SU-DHL-6 (cell line): ENCODE data around the gene ZDHHC20.

Experiments
- H2AFZ ChIP-seq: fragments of 200-600 bp; sonication (generic); 2 replicates; pipeline ENCODE4 v1.6.1; 2014; ENCODE audit warnings: low read depth, mild to moderate bottlenecking, moderate library complexity, mixed read lengths, antibody characterized with exemption, low read length; ENCODE audit not compliant: severe bottlenecking
- H3F3A ChIP-seq: fragments of 200-600 bp; shearing (Covaris generic); 2 replicates; pipeline ENCODE4 v1.6.0; 2016; ENCODE audit warnings: antibody characterized with exemption, mild to moderate bottlenecking; ENCODE audit not compliant: insufficient read depth
- H3K27ac ChIP-seq: fragments of 200-600 bp; sonication (generic); 2 replicates; pipeline ENCODE4 v1.5.1; 2016; ENCODE audit warnings: low read depth, mild to moderate bottlenecking, low read length, moderate library complexity, mixed read lengths
- H3K27me3 ChIP-seq: fragments of 200-600 bp; sonication (generic), shearing (Covaris generic); 2 replicates; pipeline ENCODE4 v1.6.0; 2014; ENCODE audit warnings: mild to moderate bottlenecking, low read length
- H3K36me3 ChIP-seq: fragments of 200-600 bp; sonication (generic); 2 replicates; pipeline ENCODE4 v1.6.1; 2014; ENCODE audit warnings: mild to moderate bottlenecking, low read length, mixed read lengths
- H3K4me2 ChIP-seq: fragments of 300-600, 200-600 bp; shearing (Covaris generic), sonication (generic); 2 replicates; pipeline ENCODE4 v1.6.0; 2014; ENCODE audit warnings: low read length, low read depth, mild to moderate bottlenecking; ENCODE audit not compliant: poor library complexity, severe bottlenecking
- H3K4me3 ChIP-seq: fragments of 200-600 bp; sonication (generic); 2 replicates; pipeline ENCODE4 v1.5.1; 2014; ENCODE audit warnings: antibody characterized with exemption, low read length, mild to moderate bottlenecking, mixed read lengths; ENCODE audit not compliant: insufficient read depth, poor library complexity, severe bottlenecking
- H3K79me2 ChIP-seq: fragments of 200-600 bp; sonication (generic); 2 replicates; pipeline ENCODE4 v1.6.1; 2014; ENCODE audit warnings: mild to moderate bottlenecking, low read length, moderate library complexity; ENCODE audit not compliant: insufficient read depth
- H3K9ac ChIP-seq: fragments of 200-600 bp; sonication (generic); 2 replicates; pipeline ENCODE4 v1.7.0; 2014; ENCODE audit warnings: mild to moderate bottlenecking, low read length
- H3K9me2 ChIP-seq: fragments of 200-600 bp; sonication (generic); replicated peaks from 2 replicates; pipeline ENCODE4 v1.6.1; 2014; ENCODE audit warnings: low read length; ENCODE audit not compliant: insufficient read depth
- H3K9me3 ChIP-seq: fragments of 200-600 bp; sonication (generic); 2 replicates; pipeline ENCODE4 v1.6.1; 2014; ENCODE audit warnings: low read length, mixed read lengths; ENCODE audit not compliant: insufficient read depth
- H4K20me1 ChIP-seq: fragments of 200-600 bp; sonication (generic); 2 replicates; pipeline ENCODE4 v1.6.1; 2014; ENCODE audit warnings: low read depth, mild to moderate bottlenecking, antibody characterized with exemption, low read length, moderate library complexity, mixed read lengths
- EZH2phosphoT487 ChIP-seq: fragments of 200-600 bp; sonication (generic), shearing (Covaris generic); conservative IDR thresholded peaks from 2 replicates; pipeline ENCODE4 v1.6.1; 2018; ENCODE audit warnings: mild to moderate bottlenecking, antibody characterized with exemption, low read length, moderate library complexity, mixed read lengths
- TF ChIP-seq, protein P1 (sequence below): fragments of 200-600 bp; sonication (generic); IDR thresholded peaks from one replicate; pipeline ENCODE4 v1.5.1; 2017; ENCODE audit warnings: antibody characterized with exemption, mild to moderate bottlenecking, low read length, moderate library complexity; ENCODE audit not compliant: insufficient read depth, poor library complexity, severe bottlenecking

The ZDHHC20 gene, protein sequence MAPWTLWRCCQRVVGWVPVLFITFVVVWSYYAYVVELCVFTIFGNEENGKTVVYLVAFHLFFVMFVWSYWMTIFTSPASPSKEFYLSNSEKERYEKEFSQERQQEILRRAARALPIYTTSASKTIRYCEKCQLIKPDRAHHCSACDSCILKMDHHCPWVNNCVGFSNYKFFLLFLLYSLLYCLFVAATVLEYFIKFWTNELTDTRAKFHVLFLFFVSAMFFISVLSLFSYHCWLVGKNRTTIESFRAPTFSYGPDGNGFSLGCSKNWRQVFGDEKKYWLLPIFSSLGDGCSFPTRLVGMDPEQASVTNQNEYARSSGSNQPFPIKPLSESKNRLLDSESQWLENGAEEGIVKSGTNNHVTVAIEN

DNA sequence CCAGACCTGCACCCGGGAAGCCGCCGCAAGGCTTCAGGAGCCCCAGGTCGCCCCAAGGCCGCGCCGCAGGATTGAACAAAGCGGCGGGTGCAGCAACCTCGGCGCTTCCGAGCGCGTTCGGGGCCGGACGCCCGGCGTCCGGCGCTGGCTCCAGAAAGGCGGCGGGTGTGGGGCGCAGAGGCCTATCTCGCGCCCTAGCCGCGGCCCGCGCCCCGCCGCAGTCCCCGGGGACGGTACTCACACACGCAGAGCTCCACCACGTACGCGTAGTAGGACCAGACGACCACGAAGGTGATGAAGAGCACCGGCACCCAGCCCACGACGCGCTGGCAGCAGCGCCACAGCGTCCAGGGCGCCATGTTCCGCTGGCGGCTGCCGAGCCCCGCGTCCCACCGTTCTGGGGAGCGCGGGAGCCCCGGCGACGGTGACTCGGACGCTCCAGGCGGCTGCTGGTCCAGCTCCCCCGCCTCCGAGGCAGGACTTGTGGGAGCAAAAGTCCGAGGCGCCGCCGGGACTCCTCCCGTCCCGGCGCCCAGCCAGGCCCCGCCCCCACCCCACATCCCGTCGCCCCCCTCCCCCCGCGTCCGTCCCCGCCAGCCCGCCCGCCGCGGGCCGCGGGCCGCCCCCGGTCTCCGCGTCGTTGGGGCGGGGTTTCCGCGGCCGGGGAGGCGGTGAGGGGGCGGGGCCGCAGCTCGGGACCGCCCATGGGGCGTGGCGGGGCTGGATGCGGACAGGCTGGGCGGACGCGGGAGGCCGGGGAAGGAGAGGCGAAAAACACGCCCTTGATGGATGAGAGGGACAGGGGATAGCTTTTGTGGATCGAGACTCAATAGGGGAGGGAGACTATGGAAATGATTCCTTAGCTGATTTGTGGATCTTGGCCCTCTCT lies at the start of gene ZDHHC20:
ZDHHC20 (minus strand) TSS at position 491 of the 889 bp plus-strand sequence; CDS start at position 359, 132 bp downstream.
- H3F3A ChIP-seq, result 0 out of 2 replicates have a peak, but pooled peaks cover 4% of the 10 kb centered on the region
- TF ChIP-seq, protein P1, sequence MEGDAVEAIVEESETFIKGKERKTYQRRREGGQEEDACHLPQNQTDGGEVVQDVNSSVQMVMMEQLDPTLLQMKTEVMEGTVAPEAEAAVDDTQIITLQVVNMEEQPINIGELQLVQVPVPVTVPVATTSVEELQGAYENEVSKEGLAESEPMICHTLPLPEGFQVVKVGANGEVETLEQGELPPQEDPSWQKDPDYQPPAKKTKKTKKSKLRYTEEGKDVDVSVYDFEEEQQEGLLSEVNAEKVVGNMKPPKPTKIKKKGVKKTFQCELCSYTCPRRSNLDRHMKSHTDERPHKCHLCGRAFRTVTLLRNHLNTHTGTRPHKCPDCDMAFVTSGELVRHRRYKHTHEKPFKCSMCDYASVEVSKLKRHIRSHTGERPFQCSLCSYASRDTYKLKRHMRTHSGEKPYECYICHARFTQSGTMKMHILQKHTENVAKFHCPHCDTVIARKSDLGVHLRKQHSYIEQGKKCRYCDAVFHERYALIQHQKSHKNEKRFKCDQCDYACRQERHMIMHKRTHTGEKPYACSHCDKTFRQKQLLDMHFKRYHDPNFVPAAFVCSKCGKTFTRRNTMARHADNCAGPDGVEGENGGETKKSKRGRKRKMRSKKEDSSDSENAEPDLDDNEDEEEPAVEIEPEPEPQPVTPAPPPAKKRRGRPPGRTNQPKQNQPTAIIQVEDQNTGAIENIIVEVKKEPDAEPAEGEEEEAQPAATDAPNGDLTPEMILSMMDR, result no peak
- TF ChIP-seq EZH2phosphoT487, result no peak
- peak within 1 kb of the TSS; percentile 96 for H3K4me2 ChIP-seq
- H3K9me3 ChIP-seq, result no peaks in the 10 kb centered on the region
- no peaks in the 10 kb centered on the region for H3K9me2 ChIP-seq
- peak within 1 kb of the TSS; percentile 75 for H3K27ac ChIP-seq
- peak within 1 kb of the TSS; percentile 88 for H3K9ac ChIP-seq
- H3K4me3 ChIP-seq, result peak within 1 kb of the TSS; percentile 98
- no peaks in the 10 kb centered on the region; the same call in 1 of the 2 replicates for H3K36me3 ChIP-seq
- peaks cover 19% of the 10 kb centered on the region for H4K20me1 ChIP-seq
- H3K27me3 ChIP-seq, result no peaks in the 10 kb centered on the region
- peaks cover 50% of the 10 kb centered on the region for H3K79me2 ChIP-seq
- H2AFZ ChIP-seq, result peak within 1 kb of the TSS; percentile 88

DNA sequence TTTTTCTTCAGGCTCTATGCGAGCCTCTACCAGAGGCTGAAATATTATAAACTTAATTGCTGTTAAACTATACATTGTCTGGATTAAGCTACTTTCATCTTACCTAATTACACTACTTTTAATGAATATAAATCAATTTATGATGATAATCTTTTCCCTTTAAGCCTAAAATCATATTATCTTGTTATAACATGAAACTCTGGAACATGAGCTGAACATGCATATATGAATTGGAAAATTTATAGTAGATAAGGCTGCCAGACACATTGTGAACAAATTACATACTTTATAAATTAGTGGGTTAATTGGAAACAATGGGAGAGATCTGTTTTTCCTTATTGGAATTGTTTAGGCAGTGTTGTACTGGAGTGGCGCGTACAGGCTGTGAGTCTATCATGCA lies 45.3 kb upstream of the ZDHHC20 start:
- Histone ChIP-seq H3K9me3 (no peaks in the 10 kb centered on the region), H2AFZ (no peak overlapping the region), H3F3A (no peaks in the 10 kb centered on the region), H3K4me3 (no peak overlapping the region), H3K27me3 (no peaks in the 10 kb centered on the region), H3K9me2 (no peaks in the 10 kb centered on the region), H3K9ac (no peak overlapping the region), H3K27ac (no peak overlapping the region), H3K4me2 (no peak overlapping the region), H4K20me1 (no peaks in the 10 kb centered on the region), H3K79me2 (no peaks in the 10 kb centered on the region), H3K36me3 (peaks cover 13% of the 10 kb centered on the region; the same call in 1 of the 2 replicates)
- no peak for TF ChIP-seq EZH2phosphoT487
- TF ChIP-seq, protein P1, result no peak

DNA sequence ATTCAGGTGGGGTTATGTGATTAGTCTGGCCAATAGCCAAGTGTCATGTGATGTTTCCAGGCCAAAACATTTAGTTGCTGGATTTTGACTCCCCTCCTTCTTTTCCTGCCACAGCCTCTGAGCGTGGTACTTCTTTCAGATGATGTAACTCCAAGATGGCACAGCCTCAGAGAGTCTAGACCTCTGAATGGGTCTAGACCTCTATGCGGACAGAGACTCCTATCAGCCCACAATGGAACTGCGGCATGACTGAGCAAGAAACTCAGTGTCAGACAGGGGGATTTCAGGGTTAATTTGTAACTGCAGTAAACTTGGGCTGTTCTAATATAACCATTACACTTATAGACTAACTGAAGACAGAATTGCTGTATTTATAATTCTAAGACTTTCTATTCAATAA lies 42.6 kb upstream of the ZDHHC20 start:
- Histone ChIP-seq H3K9me3 (no peaks in the 10 kb centered on the region), H3K4me2 (no peak overlapping the region), H2AFZ (no peak overlapping the region), H3F3A (no peaks in the 10 kb centered on the region), H3K4me3 (no peak overlapping the region), H3K9me2 (no peaks in the 10 kb centered on the region), H3K27me3 (no peaks in the 10 kb centered on the region), H3K79me2 (no peaks in the 10 kb centered on the region), H3K27ac (no peak overlapping the region), H3K36me3 (peaks cover 8% of the 10 kb centered on the region; the same call in 1 of the 2 replicates), H4K20me1 (no peaks in the 10 kb centered on the region), H3K9ac (no peak overlapping the region)
- TF ChIP-seq EZH2phosphoT487, result no peak
- TF ChIP-seq, protein P1, result no peak
